DOHH2 (cell line): Measurements from ENCODE around the gene MCF2L.
"Not testable (repeated sequence)": the region's sequence is repeated elsewhere in the genome, so short reads cannot be mapped to it uniquely, and the experiment has no call there.

Experiments
- H3F3A ChIP-seq: fragments of 200-600 bp; sonication (generic), shearing (Covaris generic); 2 replicates; pipeline ENCODE4 v1.6.0; 2016; ENCODE audit warnings: antibody characterized with exemption, mild to moderate bottlenecking; ENCODE audit not compliant: control insufficient read depth, insufficient read depth
- H3K27ac ChIP-seq: fragments of 200-600 bp; sonication (generic); 2 replicates; pipeline ENCODE4 v1.5.1; 2014; ENCODE audit warnings: low read depth, mild to moderate bottlenecking, low read length, moderate library complexity
- H3K27me3 ChIP-seq: fragments of 200-600 bp; sonication (generic); 2 replicates; pipeline ENCODE4 v1.6.1; 2014; ENCODE audit warnings: mild to moderate bottlenecking, low read length, mixed read lengths; ENCODE audit not compliant: control insufficient read depth
- H3K36me3 ChIP-seq: fragments of 200-600 bp; sonication (generic); 2 replicates; pipeline ENCODE4 v1.6.1; 2014; ENCODE audit warnings: mild to moderate bottlenecking, low read length, moderate library complexity, mixed read lengths; ENCODE audit not compliant: control insufficient read depth
- H3K4me1 ChIP-seq: fragments of 200-600 bp; sonication (generic); 2 replicates; pipeline ENCODE4 v1.6.1; 2014; ENCODE audit warnings: mild to moderate bottlenecking, low read length, mixed read lengths; ENCODE audit not compliant: control insufficient read depth
- H3K4me2 ChIP-seq: fragments of 200-600 bp; sonication (generic); 2 replicates; pipeline ENCODE4 v1.6.0; 2014; ENCODE audit warnings: mild to moderate bottlenecking, low read length, moderate library complexity
- H3K4me3 ChIP-seq: fragments of 200-600 bp; sonication (generic); 2 replicates; pipeline ENCODE4 v1.5.1; 2014; ENCODE audit warnings: mild to moderate bottlenecking, low read length, mixed read lengths
- H3K79me2 ChIP-seq: fragments of 200-600 bp; sonication (generic); 2 replicates; pipeline ENCODE4 v1.6.1; 2014; ENCODE audit warnings: mild to moderate bottlenecking, low read length, mixed read lengths; ENCODE audit not compliant: control insufficient read depth
- H3K9me2 ChIP-seq: fragments of 200-600 bp; sonication (generic); replicated peaks from 2 replicates; pipeline ENCODE4 v1.6.1; 2014; ENCODE audit warnings: mild to moderate bottlenecking, low read length, mixed read lengths; ENCODE audit not compliant: control insufficient read depth
- H3K9me3 ChIP-seq: fragments of 200-600 bp; sonication (generic); 2 replicates; pipeline ENCODE4 v1.6.1; 2014; ENCODE audit warnings: antibody characterized with exemption, low read length, mixed read lengths; ENCODE audit not compliant: control insufficient read depth, insufficient read depth
- H4K20me1 ChIP-seq: fragments of 200-600 bp; sonication (generic); 2 replicates; pipeline ENCODE4 v1.6.0; 2014; ENCODE audit warnings: low read depth, mild to moderate bottlenecking, antibody characterized with exemption, low read length, moderate library complexity; ENCODE audit not compliant: control insufficient read depth, insufficient read depth
- EZH2phosphoT487 ChIP-seq: fragments of 200-600 bp; sonication (generic); IDR thresholded peaks from 2 replicates; pipeline ENCODE4 v1.6.1; 2017; ENCODE audit warnings: borderline replicate concordance, mild to moderate bottlenecking, antibody characterized with exemption, low read length, moderate library complexity, mixed read lengths
- TF ChIP-seq, protein P1 (sequence below): fragments of 200-600 bp; sonication (generic); IDR thresholded peaks from one replicate; pipeline ENCODE4 v1.5.1; 2014; ENCODE audit warnings: antibody characterized with exemption, mild to moderate bottlenecking, low read depth, low read length; ENCODE audit not compliant: poor library complexity, severe bottlenecking

The MCF2L gene

GRCh38 chr13:112941765-112942164 is 27.2 kb upstream of the MCF2L start:
- peaks cover 21% of the 10 kb centered on the region for H3K27me3 ChIP-seq
- not testable (repeated sequence) for H3K36me3 ChIP-seq, H4K20me1 ChIP-seq, H3K4me3 ChIP-seq, H3F3A ChIP-seq, H3K9me2 ChIP-seq, H3K27ac ChIP-seq, H3K79me2 ChIP-seq, H3K9me3 ChIP-seq
- TF ChIP-seq, protein P1, sequence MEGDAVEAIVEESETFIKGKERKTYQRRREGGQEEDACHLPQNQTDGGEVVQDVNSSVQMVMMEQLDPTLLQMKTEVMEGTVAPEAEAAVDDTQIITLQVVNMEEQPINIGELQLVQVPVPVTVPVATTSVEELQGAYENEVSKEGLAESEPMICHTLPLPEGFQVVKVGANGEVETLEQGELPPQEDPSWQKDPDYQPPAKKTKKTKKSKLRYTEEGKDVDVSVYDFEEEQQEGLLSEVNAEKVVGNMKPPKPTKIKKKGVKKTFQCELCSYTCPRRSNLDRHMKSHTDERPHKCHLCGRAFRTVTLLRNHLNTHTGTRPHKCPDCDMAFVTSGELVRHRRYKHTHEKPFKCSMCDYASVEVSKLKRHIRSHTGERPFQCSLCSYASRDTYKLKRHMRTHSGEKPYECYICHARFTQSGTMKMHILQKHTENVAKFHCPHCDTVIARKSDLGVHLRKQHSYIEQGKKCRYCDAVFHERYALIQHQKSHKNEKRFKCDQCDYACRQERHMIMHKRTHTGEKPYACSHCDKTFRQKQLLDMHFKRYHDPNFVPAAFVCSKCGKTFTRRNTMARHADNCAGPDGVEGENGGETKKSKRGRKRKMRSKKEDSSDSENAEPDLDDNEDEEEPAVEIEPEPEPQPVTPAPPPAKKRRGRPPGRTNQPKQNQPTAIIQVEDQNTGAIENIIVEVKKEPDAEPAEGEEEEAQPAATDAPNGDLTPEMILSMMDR, result peak; percentile 32
- peaks cover 12% of the 10 kb centered on the region for H3K4me1 ChIP-seq
- H3K4me2 ChIP-seq, result peak overlapping the region; percentile 5

GRCh38 chr13:112942689-112943308 is 26.2 kb upstream of the MCF2L start:
- Histone ChIP-seq H3K4me3 (no peak overlapping the region), H3K27me3 (peaks cover 31% of the 10 kb centered on the region), H3K27ac (no peak overlapping the region), H3K9me2 (no peaks in the 10 kb centered on the region), H3K4me2 (peak overlapping the region; percentile 5), H3F3A (no peaks in the 10 kb centered on the region), H3K36me3 (no peaks in the 10 kb centered on the region), H3K79me2 (no peaks in the 10 kb centered on the region), H3K9me3 (no peaks in the 10 kb centered on the region), H4K20me1 (no peaks in the 10 kb centered on the region), H3K4me1 (peaks cover 12% of the 10 kb centered on the region)
- peak; percentile 21; the same call in 1 of the 2 replicates for TF ChIP-seq EZH2phosphoT487
- TF ChIP-seq, protein P1, result peak; percentile 92

GRCh38 chr13:112943309-112944125 is 25.5 kb upstream of the MCF2L start:
- Histone ChIP-seq H3K4me2 (peak overlapping the region; percentile 5; the same call in 1 of the 2 replicates), H3K79me2 (no peaks in the 10 kb centered on the region), H3K9me3 (no peaks in the 10 kb centered on the region), H4K20me1 (no peaks in the 10 kb centered on the region), H3K4me1 (peaks cover 12% of the 10 kb centered on the region), H3K4me3 (no peak overlapping the region), H3K9me2 (no peaks in the 10 kb centered on the region), H3F3A (no peaks in the 10 kb centered on the region), H3K27ac (no peak overlapping the region), H3K36me3 (no peaks in the 10 kb centered on the region), H3K27me3 (peaks cover 35% of the 10 kb centered on the region)
- TF ChIP-seq, protein P1, result no peak
- no peak for TF ChIP-seq EZH2phosphoT487
